Aorta (tissue), 5 donors: ENCODE data around the gene PARP3. TPM values are rescaled to one million over a fixed set of nuclear protein-coding genes. Genes with fewer than 3 reads are reported as not detected.
"Not testable (repeated sequence)": the region's sequence is repeated elsewhere in the genome, so short reads cannot be mapped to it uniquely, and the experiment has no call there.

Source experiments
- ATAC-seq: fragments of 200-7000 bp; cut with Tn5 transposase; one replicate; pipeline ENCODE4 v1.9.1; 2022; ENCODE audit warnings: moderate library complexity; ENCODE audit not compliant: low FRiP score
- DNase-seq, 2 donors: peaks; one replicate each; pipeline ENCODE4 v3.0.0-alpha.2; 2020
- H3K27ac ChIP-seq, 2 donors: one replicate each; pipeline ENCODE4 v1.5.1; 2013; ENCODE audit warnings: low read length in 2 of 2, mild to moderate bottlenecking in 2 of 2, moderate library complexity in 2 of 2, control low read depth in 1 of 2, inconsistent platforms in 1 of 2, low read depth in 1 of 2
- H3K27me3 ChIP-seq, 2 donors: one replicate each; pipeline ENCODE4 v1.6.1; 2013; ENCODE audit warnings: control low read depth in 1 of 2, low read length in 1 of 2, mild to moderate bottlenecking in 1 of 2, moderate library complexity in 1 of 2; ENCODE audit not compliant: insufficient read depth in 2 of 2, control insufficient read depth in 1 of 2
- H3K36me3 ChIP-seq, 2 donors: one replicate each; pipeline ENCODE4 v1.6.1; 2013; ENCODE audit warnings: control low read depth in 1 of 2, low read length in 1 of 2, mild to moderate bottlenecking in 1 of 2; ENCODE audit not compliant: insufficient read depth in 2 of 2, control insufficient read depth in 1 of 2
- H3K4me1 ChIP-seq, 2 donors: one replicate each; pipeline ENCODE4 v1.6.1; 2013; ENCODE audit warnings: low read length in 2 of 2, control low read depth in 1 of 2, mild to moderate bottlenecking in 1 of 2, moderate library complexity in 1 of 2; ENCODE audit not compliant: insufficient read depth in 2 of 2, control insufficient read depth in 1 of 2
- H3K4me3 ChIP-seq, 2 donors: one replicate each; pipeline ENCODE4 v1.5.1; 2013; ENCODE audit warnings: low read length in 2 of 2, control low read depth in 1 of 2, mild to moderate bottlenecking in 1 of 2
- H3K9me3 ChIP-seq: one replicate; pipeline ENCODE4 v1.6.1; 2013; ENCODE audit warnings: mild to moderate bottlenecking, low read length; ENCODE audit not compliant: control insufficient read depth
- WGBS, 2 donors: extraction: QIAGEN DNeasy Blood & Tissue Kit; methylation state at CpG; one replicate each; pipeline ENCODE4 v1.1.7; 2013; 5-methylcytosine and 5-hydroxymethylcytosine counted together
- intact Hi-C, 2 donors: fragments of 100-400 bp; cut with DNase I; formaldehyde crosslinking; loops; one replicate each; pipeline versions ENCODE4 v1.14.2 to v1.15.0; 2022
- polyA plus RNA-seq, 2 donors: library from polyadenylated mRNA; stranded (reverse); fragments of 200-250 nt; gene quantifications; one replicate each; pipeline ENCODE4 v1.2.3, GENCODE V29; 2013
- total RNA-seq, 2 donors: library from RNA; stranded (reverse); fragmentation: NEBNext Ultra II Directional; extraction: Animal tissue kit (Norgen Biotek cat#: 25700); gene quantifications; one replicate each; pipeline ENCODE4 v1.2.1, GENCODE V29; 2021
- donor health status: healthy with polysubstance abuse.
- donor health status: Bipolar disorder and iron deficiency.
- donor health status: DM: no; HTN: no; CAD: no.
- donor health status: DM: no; HTN: no; CAD: no.
- donor health status: DM: yes; HTN: yes; CAD: no.

The PARP3 gene
- total and polyA plus RNA-seq, 4 donors = 11.0 to 35.0 (median 14.9) TPM

DNA sequence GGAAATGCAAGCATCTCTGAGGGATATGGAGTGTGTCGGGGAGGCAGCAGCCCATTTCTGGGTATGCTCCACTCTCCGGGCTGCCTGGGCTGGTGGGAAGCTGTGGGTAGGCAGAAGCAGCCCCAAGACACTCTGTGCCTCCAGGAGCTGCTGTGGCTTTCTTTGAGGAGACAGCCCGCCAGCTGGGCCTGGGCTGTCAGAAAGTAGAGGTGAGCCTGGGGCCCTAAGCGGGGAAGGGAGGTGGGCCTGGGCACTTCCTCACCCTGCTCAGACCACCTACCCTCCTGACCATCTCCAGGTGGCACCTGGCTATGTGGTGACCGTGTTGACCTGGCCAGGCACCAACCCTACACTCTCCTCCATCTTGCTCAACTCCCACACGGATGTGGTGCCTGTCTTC, 42.9 kb downstream of the PARP3 start:
- H3K27me3 ChIP-seq = no peaks in the 10 kb centered on the region
- H3K4me3 ChIP-seq = no peak overlapping the region
- ATAC-seq (no peak), DNase-seq (no peak)
- no peaks in the 10 kb centered on the region for H3K36me3 ChIP-seq
- no peaks in the 10 kb centered on the region for H3K9me3 ChIP-seq
- 90 to 93% methylated on average over 6 of the region's 6 CpGs for WGBS, 2 donors
- intact Hi-C loops = no loop called here
- H3K4me1 ChIP-seq = no peaks in the 10 kb centered on the region
- no peak overlapping the region for H3K27ac ChIP-seq

DNA sequence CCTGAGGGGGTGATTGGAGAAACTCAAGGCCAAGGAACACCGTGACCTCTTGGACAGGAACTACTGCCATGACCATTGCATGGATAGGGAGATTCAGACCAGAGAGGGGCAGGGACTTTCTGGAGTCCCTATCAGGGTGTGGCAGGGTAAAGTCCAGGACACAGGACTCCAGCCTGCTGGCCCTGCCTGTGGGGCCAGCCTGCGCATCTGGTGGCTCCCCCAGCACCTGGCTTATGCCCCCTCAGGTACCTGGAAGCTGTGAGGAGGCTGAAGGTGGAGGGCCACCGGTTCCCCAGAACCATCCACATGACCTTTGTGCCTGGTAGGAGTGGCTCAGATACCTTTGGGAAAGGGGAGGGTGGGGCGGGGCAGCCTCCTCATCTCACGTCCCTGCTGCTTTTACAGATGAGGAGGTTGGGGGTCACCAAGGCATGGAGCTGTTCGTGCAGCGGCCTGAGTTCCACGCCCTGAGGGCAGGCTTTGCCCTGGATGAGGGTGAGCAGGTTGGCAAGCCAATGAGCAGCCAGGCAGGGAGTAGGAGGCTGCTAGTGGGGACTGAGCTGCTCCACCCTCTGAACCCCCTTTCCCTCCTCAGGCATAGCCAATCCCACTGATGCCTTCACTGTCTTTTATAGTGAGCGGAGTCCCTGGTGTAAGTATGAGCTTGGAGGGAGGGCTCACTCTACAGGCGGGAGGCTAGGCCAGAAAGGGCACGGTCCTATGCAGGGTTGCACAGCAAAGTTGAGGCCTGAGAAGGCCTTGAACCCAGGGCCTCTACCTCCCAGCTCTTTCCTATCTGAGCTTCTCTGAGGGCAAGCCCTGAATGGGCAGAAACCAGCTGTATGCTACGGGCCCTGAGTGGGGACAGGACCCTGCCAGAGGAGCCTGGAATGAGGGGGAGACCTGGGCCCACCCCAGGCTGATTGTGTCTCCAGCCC, 44.1 kb downstream of the PARP3 start:
- 88 to 90% methylated on average over 12 of the region's 12 CpGs for WGBS, 2 donors
- H3K9me3 ChIP-seq = no peaks in the 10 kb centered on the region
- ATAC-seq = no peak
- no peaks in the 10 kb centered on the region for H3K36me3 ChIP-seq
- H3K4me1 ChIP-seq = no peaks in the 10 kb centered on the region
- intact Hi-C loops = no loop called here
- no peaks in the 10 kb centered on the region for H3K27me3 ChIP-seq
- DNase-seq = no peak
- no peak overlapping the region for H3K4me3 ChIP-seq
- no peak overlapping the region for H3K27ac ChIP-seq

DNA sequence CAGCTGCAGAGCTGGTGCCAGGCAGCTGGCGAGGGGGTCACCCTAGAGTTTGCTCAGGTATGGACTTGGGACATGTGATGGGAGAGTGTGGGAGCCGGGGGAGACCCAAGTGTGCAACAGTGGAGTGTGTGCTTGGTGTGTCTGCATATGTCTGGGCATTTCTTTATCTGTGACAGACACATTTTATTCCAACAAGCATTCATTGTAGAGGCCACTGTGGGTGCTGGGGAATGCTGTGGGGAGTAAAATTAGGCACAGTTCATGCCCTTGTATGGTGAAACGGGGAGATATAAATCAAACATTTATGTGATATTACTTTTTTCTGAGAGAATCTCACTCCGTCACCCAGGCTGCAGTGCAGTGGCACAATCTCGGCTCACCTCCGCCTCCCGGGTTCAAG, 45.4 kb downstream of the PARP3 start:
- 90 to 93% methylated on average over 7 of the region's 7 CpGs for WGBS, 2 donors

GRCh38 chr3:51988286-51989146, 46.4 kb downstream of the PARP3 start:
- Histone ChIP-seq H3K4me1 (no peaks in the 10 kb centered on the region), H3K9me3 (no peaks in the 10 kb centered on the region), H3K36me3 (no peaks in the 10 kb centered on the region), H3K27me3 (no peaks in the 10 kb centered on the region), H3K27ac (no peak overlapping the region), H3K4me3 (no peak overlapping the region)
- no peak for ATAC-seq
- WGBS, 2 donors = 82 to 83% methylated on average over 15 of the region's 15 CpGs
- intact Hi-C loops = no loop called here
- DNase-seq = no peak

More for the DNA sequence above, 45.4 kb downstream of the PARP3 start:
- Histone ChIP-seq H3K4me1 (no peaks in the 10 kb centered on the region), H3K9me3 (no peaks in the 10 kb centered on the region), H3K27ac (no peak overlapping the region), H3K4me3 (no peak overlapping the region), H3K27me3 (no peaks in the 10 kb centered on the region), H3K36me3 (no peaks in the 10 kb centered on the region)
- ATAC-seq (no peak), DNase-seq (no peak)
- intact Hi-C loops = no loop called here

- H3K9me3 ChIP-seq, H3K27ac ChIP-seq, H3K36me3 ChIP-seq, H3K4me1 ChIP-seq, DNase-seq, intact Hi-C loops, H3K27me3 ChIP-seq, H3K4me3 ChIP-seq, ATAC-seq: not testable (repeated sequence)
- 59 to 76% methylated on average over 18 to 38 of the region's 38 CpGs for WGBS, 2 donors
These were observed 48.4 kb downstream of the PARP3 start for GRCh38 chr3:51990501-51990971.

GRCh38 chr3:51992017-51992682, 50.0 kb downstream of the PARP3 start:
- ATAC-seq = no peak
- Histone ChIP-seq H3K27ac (no peak overlapping the region), H3K4me3 (no peak overlapping the region), H3K9me3 (no peaks in the 10 kb centered on the region), H3K27me3 (no peaks in the 10 kb centered on the region), H3K36me3 (peaks cover 0 to 4% of the 10 kb centered on the region in 2 donors), H3K4me1 (no peaks in the 10 kb centered on the region)
- WGBS, 2 donors = 74% methylated on average over 3 of the region's 3 CpGs
- intact Hi-C loops = no loop called here
- no peak for DNase-seq

DNA sequence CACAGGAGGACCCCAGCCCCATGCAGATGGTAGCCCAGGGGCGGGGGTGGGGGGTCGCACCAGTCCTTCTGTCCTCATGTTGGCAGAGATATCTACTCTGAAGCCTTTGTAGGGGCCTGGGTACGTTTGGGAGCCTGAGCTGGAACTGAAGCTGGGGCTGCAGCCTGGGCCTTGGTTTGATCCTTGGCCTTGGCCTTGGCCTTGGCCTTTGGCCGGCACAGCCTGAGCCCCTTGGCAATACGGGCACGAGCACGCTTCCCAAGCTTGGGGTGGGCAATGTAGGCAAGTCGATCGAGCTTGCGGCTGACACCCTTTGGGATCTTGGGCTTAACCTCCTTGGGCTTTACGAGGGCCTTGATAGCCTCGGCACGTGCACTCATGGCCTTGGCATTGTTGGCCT, 51.5 kb downstream of the PARP3 start:
- DNase-seq, H3K9me3 ChIP-seq, H3K4me3 ChIP-seq, H3K27ac ChIP-seq, H3K4me1 ChIP-seq, H3K27me3 ChIP-seq, ATAC-seq, intact Hi-C loops, H3K36me3 ChIP-seq: not testable (repeated sequence)
- 52 to 83% methylated on average over 3 to 10 of the region's 13 CpGs for WGBS, 2 donors

DNA sequence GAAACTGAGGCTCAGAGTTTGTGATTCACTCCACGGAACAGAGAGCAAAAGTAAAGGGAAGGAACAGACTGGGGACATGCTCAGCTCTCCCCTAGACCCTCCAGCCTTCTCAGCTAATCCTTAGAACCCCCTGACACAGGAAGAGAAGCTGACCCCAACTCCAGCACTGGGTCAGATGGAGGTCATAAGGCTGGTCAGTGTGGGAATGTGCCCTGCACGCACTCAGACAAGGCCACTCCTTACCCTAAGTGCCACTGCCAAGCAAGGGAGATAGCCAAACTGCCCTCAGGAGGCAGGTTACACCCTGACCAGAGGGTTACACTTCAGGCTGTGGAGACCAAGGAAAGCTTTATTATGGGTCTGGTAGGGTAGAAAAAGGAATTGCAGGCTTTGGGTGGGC, 52.4 kb downstream of the PARP3 start:
- Histone ChIP-seq H3K36me3 (peaks cover 0 to 4% of the 10 kb centered on the region in 2 donors), H3K27ac (peak overlapping the region in 1 of 2 donors; percentile 8), H3K4me1 (no peaks in the 10 kb centered on the region), H3K27me3 (no peaks in the 10 kb centered on the region), H3K9me3 (no peaks in the 10 kb centered on the region), H3K4me3 (no peak overlapping the region)
- DNase-seq (no peak), ATAC-seq (no peak)
- intact Hi-C loops = no loop called here
- 73 to 80% methylated on average over 2 of the region's 2 CpGs for WGBS, 2 donors
